ENCODE results near the gene HLCS. TPM values are rescaled to one million over a fixed set of nuclear protein-coding genes. Genes with fewer than 3 reads are reported as not detected.

The HLCS gene
- total RNA-seq, 3 donors from 2014 or later: 19.5 to 26.2 (median 20.3) TPM

DNA sequence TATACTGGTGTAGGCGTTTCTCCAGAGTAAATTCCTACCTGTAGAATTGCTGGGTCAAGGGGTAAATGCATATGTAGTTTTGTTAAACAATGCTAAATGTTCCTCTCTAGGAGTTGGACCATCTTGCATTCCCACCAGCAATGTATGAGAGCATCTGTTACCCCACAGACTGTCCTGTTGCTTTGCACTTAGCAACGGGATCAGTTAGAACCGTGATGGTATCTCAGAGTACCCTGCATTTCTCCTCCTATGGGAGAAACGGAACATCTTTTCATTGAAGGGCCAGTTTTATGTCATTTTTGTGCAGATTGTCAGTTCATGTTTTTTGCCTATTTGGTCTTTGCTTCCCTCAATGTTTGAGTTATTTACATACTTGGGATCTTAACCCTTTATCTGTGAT lies 22.1 kb upstream of the HLCS start:
- intact Hi-C loops (cut with DNase I; ENCODE audit: low total_unique reads): no loop called here
- Histone ChIP-seq H3K27me3 (no peaks in the 10 kb centered on the region), H3K9me3 (no peaks in the 10 kb centered on the region), H3K36me3 (no peaks in the 10 kb centered on the region), H3K4me3 (no peak overlapping the region), H3K4me1 (no peaks in the 10 kb centered on the region), H3K27ac (no peak overlapping the region)
- no peak for DNase-seq (ENCODE audit: low spot score in 2 of 2)
- TF ChIP-seq, protein P1, sequence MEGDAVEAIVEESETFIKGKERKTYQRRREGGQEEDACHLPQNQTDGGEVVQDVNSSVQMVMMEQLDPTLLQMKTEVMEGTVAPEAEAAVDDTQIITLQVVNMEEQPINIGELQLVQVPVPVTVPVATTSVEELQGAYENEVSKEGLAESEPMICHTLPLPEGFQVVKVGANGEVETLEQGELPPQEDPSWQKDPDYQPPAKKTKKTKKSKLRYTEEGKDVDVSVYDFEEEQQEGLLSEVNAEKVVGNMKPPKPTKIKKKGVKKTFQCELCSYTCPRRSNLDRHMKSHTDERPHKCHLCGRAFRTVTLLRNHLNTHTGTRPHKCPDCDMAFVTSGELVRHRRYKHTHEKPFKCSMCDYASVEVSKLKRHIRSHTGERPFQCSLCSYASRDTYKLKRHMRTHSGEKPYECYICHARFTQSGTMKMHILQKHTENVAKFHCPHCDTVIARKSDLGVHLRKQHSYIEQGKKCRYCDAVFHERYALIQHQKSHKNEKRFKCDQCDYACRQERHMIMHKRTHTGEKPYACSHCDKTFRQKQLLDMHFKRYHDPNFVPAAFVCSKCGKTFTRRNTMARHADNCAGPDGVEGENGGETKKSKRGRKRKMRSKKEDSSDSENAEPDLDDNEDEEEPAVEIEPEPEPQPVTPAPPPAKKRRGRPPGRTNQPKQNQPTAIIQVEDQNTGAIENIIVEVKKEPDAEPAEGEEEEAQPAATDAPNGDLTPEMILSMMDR (IDR thresholded peaks at IDR 0.05): no peak
- no peak for TF ChIP-seq POLR2A (IDR thresholded peaks at IDR 0.05)
- TF ChIP-seq POLR2AphosphoS5 (IDR thresholded peaks at IDR 0.05): no peak

DNA sequence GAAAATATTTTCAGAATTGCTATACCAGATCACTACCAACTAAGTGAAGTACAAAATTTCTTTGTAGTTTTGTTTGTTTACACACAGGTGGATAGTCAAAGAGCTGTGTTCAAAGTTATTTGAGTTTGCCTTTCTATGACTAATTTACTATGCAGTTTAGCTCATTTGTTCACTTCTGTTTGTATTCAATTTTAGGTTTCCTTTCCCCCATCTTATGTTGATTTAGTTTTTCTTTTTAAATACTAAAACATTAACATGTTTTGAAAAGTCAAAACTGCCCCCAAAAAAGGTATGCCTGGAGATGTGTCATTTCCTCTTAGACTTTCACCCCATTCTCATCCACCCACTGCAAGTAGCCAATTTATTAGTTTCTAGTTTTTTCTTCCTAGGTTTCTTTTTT lies 21.4 kb upstream of the HLCS start:
- Histone ChIP-seq H3K27ac (no peak overlapping the region), H3K4me1 (no peaks in the 10 kb centered on the region), H3K36me3 (no peaks in the 10 kb centered on the region), H3K9me3 (no peaks in the 10 kb centered on the region), H3K4me3 (no peak overlapping the region), H3K27me3 (no peaks in the 10 kb centered on the region)
- TF ChIP-seq POLR2A (IDR thresholded peaks at IDR 0.05) (no peak), POLR2AphosphoS5 (IDR thresholded peaks at IDR 0.05) (no peak)
- TF ChIP-seq, protein P1 (IDR thresholded peaks at IDR 0.05): no peak
- no peak for DNase-seq (ENCODE audit: low spot score in 2 of 2)
- intact Hi-C loops (cut with DNase I; ENCODE audit: low total_unique reads): no loop called here

DNA sequence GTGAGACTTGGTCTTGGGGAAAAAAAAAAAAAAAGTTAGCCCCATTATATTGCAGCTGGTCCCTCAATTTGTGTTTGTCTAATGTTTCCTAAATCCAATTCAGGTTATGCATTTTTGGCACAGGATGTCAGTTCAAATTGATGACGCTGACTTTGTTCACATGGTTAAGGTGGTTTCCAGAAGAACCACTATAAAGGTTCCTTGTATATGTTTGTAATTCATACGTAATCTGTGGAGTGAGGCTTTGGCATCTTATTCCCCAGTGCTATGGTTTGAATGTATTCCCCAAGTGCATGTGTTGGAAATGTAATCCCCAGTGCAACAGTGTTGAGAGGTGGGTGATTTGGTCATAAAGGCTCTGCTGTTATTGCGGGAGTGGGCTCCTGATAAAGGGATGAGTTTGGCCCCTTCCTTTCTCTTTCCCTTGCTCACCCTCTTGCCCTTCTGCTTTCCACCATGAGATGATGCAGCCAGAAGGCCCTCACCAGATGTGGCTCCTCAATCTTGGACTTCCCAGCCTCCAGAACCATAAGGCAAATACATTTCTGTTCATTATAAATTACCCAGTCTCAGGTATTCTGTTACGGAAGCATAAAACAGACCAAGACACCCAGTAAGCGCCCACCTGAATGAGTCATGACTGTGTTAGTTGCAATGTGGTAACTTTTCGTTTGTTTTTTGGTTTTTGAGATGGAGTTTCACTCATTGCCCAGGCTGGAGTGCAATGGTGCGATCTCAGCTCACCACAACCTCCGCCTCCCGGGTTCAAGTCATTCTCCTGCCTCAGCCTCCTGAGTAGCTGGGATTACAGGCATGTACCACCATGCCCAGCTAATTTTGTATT lies 19.5 kb upstream of the HLCS start:
- no peak for TF ChIP-seq POLR2AphosphoS5 (IDR thresholded peaks at IDR 0.05)
- TF ChIP-seq POLR2A (IDR thresholded peaks at IDR 0.05): no peak
- TF ChIP-seq, protein P1 (IDR thresholded peaks at IDR 0.05): no peak
- intact Hi-C loops (cut with DNase I; ENCODE audit: low total_unique reads): no loop called here

DNA sequence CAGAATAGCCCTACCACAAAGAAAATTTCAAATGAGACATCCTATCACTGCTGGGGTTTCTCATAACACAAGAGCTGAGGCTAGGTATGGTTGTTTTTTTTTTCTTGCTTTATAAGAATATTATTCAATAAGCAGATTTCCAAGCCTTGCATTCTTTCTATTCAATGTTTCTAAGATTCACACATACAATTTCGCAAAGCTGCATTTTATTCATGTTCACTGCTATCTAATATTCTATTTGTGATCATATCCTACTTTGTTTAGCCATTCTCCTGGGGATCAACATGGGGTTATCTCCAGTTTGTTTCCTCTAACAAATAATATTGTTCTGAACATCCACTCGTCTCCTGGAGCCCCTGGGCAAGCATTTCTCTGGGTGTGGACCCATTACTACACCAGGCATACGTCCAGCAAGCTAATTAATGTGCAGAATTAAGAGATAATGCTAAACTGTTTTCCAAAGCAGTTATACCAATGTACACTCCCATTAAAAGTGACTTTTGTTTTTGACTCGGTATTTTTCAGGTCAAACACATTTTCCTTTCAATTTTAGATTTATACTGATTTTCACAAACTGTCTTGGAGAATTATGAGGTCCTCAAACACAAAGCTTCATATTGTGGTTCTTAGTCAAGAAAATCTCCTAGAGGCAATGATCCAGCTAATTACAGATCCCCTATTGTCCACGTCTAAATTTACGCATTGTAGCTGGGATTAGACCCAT lies 15.7 kb upstream of the HLCS start:
- Histone ChIP-seq H3K9me3 (no peaks in the 10 kb centered on the region), H3K4me3 (no peak overlapping the region), H3K4me1 (peaks cover 0 to 7% of the 10 kb centered on the region in 2 donors), H3K27me3 (no peaks in the 10 kb centered on the region), H3K27ac (no peak overlapping the region), H3K36me3 (no peaks in the 10 kb centered on the region)
- no peak for DNase-seq (ENCODE audit: low spot score in 2 of 2)
- TF ChIP-seq, protein P1 (IDR thresholded peaks at IDR 0.05): no peak
- TF ChIP-seq POLR2AphosphoS5 (IDR thresholded peaks at IDR 0.05) (no peak), POLR2A (IDR thresholded peaks at IDR 0.05) (no peak)
- intact Hi-C loops (cut with DNase I; ENCODE audit: low total_unique reads): no loop called here

More for the DNA sequence above, 19.5 kb upstream of the HLCS start:
- DNase-seq (ENCODE audit: low spot score in 2 of 2): no peak
- no peak overlapping the region for H3K4me3 ChIP-seq
- no peak overlapping the region for H3K27ac ChIP-seq
- H3K9me3 ChIP-seq: no peaks in the 10 kb centered on the region
- no peaks in the 10 kb centered on the region for H3K36me3 ChIP-seq
- no peaks in the 10 kb centered on the region for H3K27me3 ChIP-seq
- no peaks in the 10 kb centered on the region for H3K4me1 ChIP-seq

DNA sequence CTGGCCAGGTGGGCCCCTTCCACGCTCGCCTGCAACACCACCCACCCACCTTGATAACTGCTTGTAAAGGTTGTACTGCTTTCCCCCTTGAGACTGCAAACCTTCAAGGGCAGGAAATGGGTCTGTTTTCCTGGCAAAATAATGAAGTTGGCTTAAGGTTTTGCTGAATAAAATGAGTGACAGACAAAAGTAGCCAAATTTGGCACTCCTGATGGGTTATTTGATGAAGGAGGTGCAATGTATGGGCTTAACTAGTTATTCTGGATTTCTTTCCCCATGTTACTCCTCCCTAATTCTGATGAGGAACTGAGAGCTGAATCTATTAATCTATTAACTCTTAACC lies 14.6 kb upstream of the HLCS start:
- TF ChIP-seq POLR2A (IDR thresholded peaks at IDR 0.05) (no peak), POLR2AphosphoS5 (IDR thresholded peaks at IDR 0.05) (no peak)
- TF ChIP-seq, protein P1 (IDR thresholded peaks at IDR 0.05): no peak
- no peaks in the 10 kb centered on the region for H3K36me3 ChIP-seq

More for the DNA sequence above, 14.6 kb upstream of the HLCS start:
- DNase-seq (ENCODE audit: low spot score in 2 of 2): no peak
- Histone ChIP-seq H3K4me3 (peak overlapping the region; percentile 39 to 82 (median 56)), H3K9me3 (no peaks in the 10 kb centered on the region), H3K27ac (peak overlapping the region; percentile 74 to 85), H3K4me1 (peaks cover 0 to 10% of the 10 kb centered on the region in 2 donors), H3K27me3 (no peaks in the 10 kb centered on the region)
- intact Hi-C loops (cut with DNase I; ENCODE audit: low total_unique reads): no loop called here

Data from breast epithelium (tissue), 4 donors.